NOMO-1 treated with DMSO at 0.1 percent for 48 hours (cell line): ENCODE results near the gene ARMH3.

Source experiments
- DNase-seq: peaks from one replicate; lab custom pipeline; 2025; ENCODE audit not compliant: unreplicated experiment; lab: John Stamatoyannopoulos, UW

The ARMH3 gene

GRCh38 chr10:101941871-101942270, 114.1 kb downstream of the ARMH3 start:
- no peak for DNase-seq

GRCh38 chr10:101940916-101941315, 115.1 kb downstream of the ARMH3 start:
- DNase-seq: no peak

GRCh38 chr10:101939729-101940128, 116.2 kb downstream of the ARMH3 start:
- DNase-seq: no peak

- peak; percentile 66 for DNase-seq
Measured at GRCh38 chr10:101939008-101939648, 116.8 kb downstream of the ARMH3 start.

- DNase-seq: peak; percentile 75
Measured at GRCh38 chr10:101938305-101939007, 117.5 kb downstream of the ARMH3 start.

GRCh38 chr10:101935431-101935830, 120.5 kb downstream of the ARMH3 start:
- no peak for DNase-seq

GRCh38 chr10:101934686-101935305, 121.2 kb downstream of the ARMH3 start:
- peak; percentile 23 for DNase-seq

- DNase-seq: no peak
Measured at GRCh38 chr10:101933976-101934375, 122.0 kb downstream of the ARMH3 start.

- no peak for DNase-seq
Measured at GRCh38 chr10:101932183-101932582, 123.8 kb downstream of the ARMH3 start.

GRCh38 chr10:101925027-101925426, 130.9 kb downstream of the ARMH3 start:
- no peak for DNase-seq

- no peak for DNase-seq
Measured at GRCh38 chr10:101923256-101923655, 132.7 kb downstream of the ARMH3 start.

- DNase-seq: no peak
Measured at GRCh38 chr10:101922846-101923245, 133.1 kb downstream of the ARMH3 start.

- DNase-seq: peak; percentile 78
Measured at GRCh38 chr10:101920546-101920945, 135.4 kb downstream of the ARMH3 start.

- DNase-seq: no peak
Measured at GRCh38 chr10:101919026-101919770, 136.8 kb downstream of the ARMH3 start.

- no peak for DNase-seq
Measured at GRCh38 chr10:101912561-101913179, 143.3 kb downstream of the ARMH3 start.

GRCh38 chr10:101906586-101907183, 149.3 kb downstream of the ARMH3 start:
- DNase-seq: no peak

- no peak for DNase-seq
Measured at GRCh38 chr10:101905251-101905650, 150.7 kb downstream of the ARMH3 start.

GRCh38 chr10:101903827-101904550, 152.0 kb downstream of the ARMH3 start:
- no peak for DNase-seq

GRCh38 chr10:101902820-101903145, 153.2 kb downstream of the ARMH3 start:
- DNase-seq: no peak
